ENCODE measurements around the gene KIRREL3. TPM values are rescaled to one million over a fixed set of nuclear protein-coding genes. Genes with fewer than 3 reads are reported as not detected.

The KIRREL3 gene
- total RNA-seq, 5 donors from 2014 or later (not counting 1 experiment from before 2014, with no cell fraction given) = not detected

DNA sequence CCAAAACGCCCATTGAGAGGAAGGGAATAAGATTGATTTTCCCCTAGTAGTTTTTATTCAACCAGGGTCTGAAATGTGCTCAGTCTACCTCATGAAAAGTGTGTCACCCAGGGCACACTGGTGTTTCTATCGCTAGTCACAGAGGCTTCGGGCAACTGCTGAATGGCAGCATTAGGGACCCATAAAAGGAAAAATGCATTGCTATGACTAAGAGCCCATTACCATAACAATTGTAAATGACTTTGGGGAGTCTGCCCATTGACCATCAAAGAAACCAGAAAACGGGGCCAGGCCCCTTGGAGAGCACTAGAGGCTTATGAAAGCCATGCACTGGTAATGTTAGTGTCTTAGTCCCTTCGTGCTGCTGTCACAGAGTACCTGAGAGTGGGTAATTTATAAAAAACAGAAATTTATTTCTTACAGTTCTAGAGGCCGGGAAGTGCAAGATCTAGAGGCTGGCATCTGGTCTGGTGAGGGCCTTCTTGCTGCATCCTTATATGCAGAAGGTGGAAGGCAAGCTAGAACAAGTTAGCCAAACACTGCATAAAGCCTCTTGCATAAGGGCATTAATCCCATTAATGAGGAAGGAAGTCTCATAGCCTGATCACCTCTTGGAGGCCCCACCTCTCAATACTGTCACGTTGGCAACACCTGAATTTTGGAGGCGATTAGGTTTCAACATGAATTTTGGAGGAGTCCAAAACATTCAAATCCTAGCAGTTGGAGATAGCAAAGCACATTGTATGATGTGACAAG, 338.4 kb downstream of the KIRREL3 start:
- no peaks in the 10 kb centered on the region for H3K4me1 Mint-ChIP-seq
- ChIA-PET CTCF (no interaction called here), POLR2A (no interaction called here)
- Histone ChIP-seq H3K9me3 (no peaks in the 10 kb centered on the region), H3K27ac (ENCODE audit: low read length) (no peak overlapping the region), H3K4me3 (ENCODE audit: control insufficient read depth in 1 of 2, extremely low read depth in 1 of 2, low read length in 1 of 2) (no peak overlapping the region), H3K36me3 (ENCODE audit: control insufficient read depth in 2 of 2, extremely low read depth in 1 of 2, insufficient read depth in 1 of 2, low read length in 1 of 2) (no peaks in the 10 kb centered on the region), H3K4me1 (ENCODE audit: control insufficient read depth in 1 of 2, extremely low read depth in 1 of 2, insufficient read depth in 2 of 2, low read length in 2 of 2) (no peaks in the 10 kb centered on the region), H3K27me3 (replicated peaks in 1 of 2; ENCODE audit: control insufficient read depth in 2 of 2, extremely low read depth in 1 of 2, insufficient read depth in 2 of 2, low read length in 1 of 2) (peaks cover 0 to 2% of the 10 kb centered on the region in 2 experiments)
- no peak overlapping the region for H3K4me3 Mint-ChIP-seq
- DNase-seq (no peak), ATAC-seq (replicated peaks in 1 of 4) (no peak)
- H3K27me3 Mint-ChIP-seq = peaks cover 4 to 15% of the 10 kb centered on the region in 2 donors
- peaks cover 0 to 3% (median 0%) of the 10 kb centered on the region in 3 donors for H3K9me3 Mint-ChIP-seq
- no peak overlapping the region for H3K27ac Mint-ChIP-seq
- 58% methylated on average over 4 of the region's 8 CpGs for WGBS (ENCODE audit: insufficient coverage)
- H3K36me3 Mint-ChIP-seq = no peaks in the 10 kb centered on the region

DNA sequence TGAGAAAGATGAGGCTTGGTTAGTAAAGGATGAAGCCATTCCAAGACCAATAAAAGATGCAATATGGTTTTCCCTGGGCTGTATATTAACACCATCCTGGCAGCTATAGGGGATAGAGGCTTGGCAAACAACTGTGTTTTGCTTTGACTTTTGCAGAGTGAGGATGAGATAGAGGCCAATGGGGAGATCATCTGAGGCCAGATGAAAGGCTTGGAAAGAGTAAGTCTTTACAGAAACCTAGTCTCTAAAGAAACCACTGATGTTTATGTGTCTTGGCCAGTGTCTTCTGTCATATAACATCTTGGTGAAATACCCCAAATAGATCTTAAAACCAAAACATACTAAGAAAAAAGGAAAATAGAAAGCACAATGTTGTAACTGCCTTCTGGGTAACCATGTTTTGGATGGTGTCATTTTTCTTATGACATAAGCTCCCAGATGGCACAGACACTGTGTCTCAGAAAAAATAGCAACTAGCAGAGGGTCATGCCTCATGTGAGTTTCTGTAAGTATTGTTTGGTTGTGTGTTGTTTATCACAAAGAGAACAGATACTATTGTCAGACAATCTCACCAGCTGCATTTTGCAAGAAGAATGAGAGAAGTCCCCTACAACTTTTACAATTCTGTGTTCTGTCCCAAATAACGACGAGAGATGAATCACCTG, 339.7 kb downstream of the KIRREL3 start:
- no peaks in the 10 kb centered on the region for H3K36me3 ChIP-seq (ENCODE audit: control insufficient read depth in 2 of 2, extremely low read depth in 1 of 2, insufficient read depth in 1 of 2, low read length in 1 of 2)
- CTCF ChIA-PET = no interaction called here
- Mint-ChIP-seq H3K9me3 (peaks cover 0 to 3% (median 0%) of the 10 kb centered on the region in 3 donors), H3K36me3 (no peaks in the 10 kb centered on the region), H3K27ac (no peak overlapping the region), H3K27me3 (peaks cover 3 to 9% of the 10 kb centered on the region in 2 donors), H3K4me1 (no peaks in the 10 kb centered on the region), H3K4me3 (no peak overlapping the region)
- H3K27me3 ChIP-seq (replicated peaks in 1 of 2; ENCODE audit: control insufficient read depth in 2 of 2, extremely low read depth in 1 of 2, insufficient read depth in 2 of 2, low read length in 1 of 2) = peaks cover 0 to 2% of the 10 kb centered on the region in 2 experiments
- DNase-seq (no peak), ATAC-seq (replicated peaks in 1 of 4) (no peak)
- no peaks in the 10 kb centered on the region for H3K9me3 ChIP-seq
- WGBS (ENCODE audit: insufficient coverage) = no CpG with 5 or more reads among the region's 2 CpGs
- no peak overlapping the region for H3K4me3 ChIP-seq (ENCODE audit: control insufficient read depth in 1 of 2, extremely low read depth in 1 of 2, low read length in 1 of 2)
- H3K27ac ChIP-seq (ENCODE audit: low read length) = no peak overlapping the region
- H3K4me1 ChIP-seq (ENCODE audit: control insufficient read depth in 1 of 2, extremely low read depth in 1 of 2, insufficient read depth in 2 of 2, low read length in 2 of 2) = no peaks in the 10 kb centered on the region
- POLR2A ChIA-PET = no interaction called here

GRCh38 chr11:126660321-126660720, 340.2 kb downstream of the KIRREL3 start:
- no peaks in the 10 kb centered on the region for H3K36me3 ChIP-seq (ENCODE audit: control insufficient read depth in 2 of 2, extremely low read depth in 1 of 2, insufficient read depth in 1 of 2, low read length in 1 of 2)
- no peaks in the 10 kb centered on the region for H3K4me1 Mint-ChIP-seq
- POLR2A ChIA-PET = no interaction called here
- no peaks in the 10 kb centered on the region for H3K4me1 ChIP-seq (ENCODE audit: control insufficient read depth in 1 of 2, extremely low read depth in 1 of 2, insufficient read depth in 2 of 2, low read length in 2 of 2)
- 90% methylated on average over 3 of the region's 5 CpGs for WGBS (ENCODE audit: insufficient coverage)
- H3K27ac Mint-ChIP-seq = no peak overlapping the region
- H3K9me3 Mint-ChIP-seq = peaks cover 0 to 3% (median 0%) of the 10 kb centered on the region in 3 donors
- CTCF ChIA-PET = no interaction called here
- H3K27me3 ChIP-seq (replicated peaks in 1 of 2; ENCODE audit: control insufficient read depth in 2 of 2, extremely low read depth in 1 of 2, insufficient read depth in 2 of 2, low read length in 1 of 2) = peaks cover 0 to 2% of the 10 kb centered on the region in 2 experiments
- H3K27ac ChIP-seq (ENCODE audit: low read length) = no peak overlapping the region
- no peaks in the 10 kb centered on the region for H3K36me3 Mint-ChIP-seq
- DNase-seq (no peak), ATAC-seq (replicated peaks in 1 of 4) (no peak)
- H3K9me3 ChIP-seq = no peaks in the 10 kb centered on the region
- no peak overlapping the region for H3K4me3 ChIP-seq (ENCODE audit: control insufficient read depth in 1 of 2, extremely low read depth in 1 of 2, low read length in 1 of 2)
- no peak overlapping the region for H3K4me3 Mint-ChIP-seq
- peaks cover 5 to 13% of the 10 kb centered on the region in 2 donors for H3K27me3 Mint-ChIP-seq

DNA sequence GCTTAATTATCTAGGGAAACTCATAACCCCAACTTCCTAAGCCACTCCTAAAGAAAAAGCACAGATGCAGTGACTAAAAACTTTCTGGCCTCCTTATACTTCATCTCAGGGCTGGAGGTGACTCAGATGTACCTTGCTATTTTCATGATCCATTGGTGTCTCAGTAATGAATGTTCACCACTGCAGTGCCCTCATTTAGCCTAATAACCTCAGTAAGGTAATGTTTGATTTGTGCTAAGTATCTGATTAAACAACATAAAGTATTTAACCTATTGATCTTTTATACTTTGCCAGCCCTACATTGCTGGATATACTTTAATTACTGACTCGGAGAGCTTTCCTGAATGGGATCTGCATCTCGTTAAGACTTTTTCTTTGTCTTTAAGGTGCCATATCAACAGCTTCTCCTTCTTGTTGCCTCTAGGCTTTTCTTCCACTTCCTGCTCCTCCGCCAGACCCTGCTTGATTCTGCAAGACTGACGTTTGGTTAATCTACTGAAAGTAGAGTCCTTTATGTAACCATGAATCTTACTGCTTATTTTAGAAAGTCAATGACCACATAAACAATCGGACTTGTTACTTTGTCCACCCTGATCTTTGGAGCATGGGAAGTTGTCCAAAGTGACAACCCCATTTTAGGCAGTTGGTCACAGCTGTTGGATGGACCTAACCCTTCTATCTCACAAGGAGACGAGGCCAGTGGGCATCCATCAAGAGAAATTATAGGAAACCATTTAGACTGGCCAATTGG, 342.1 kb downstream of the KIRREL3 start:
- Mint-ChIP-seq H3K27me3 (peaks cover 8 to 16% of the 10 kb centered on the region in 2 donors), H3K4me3 (no peak overlapping the region), H3K36me3 (no peaks in the 10 kb centered on the region), H3K9me3 (peaks cover 0 to 3% (median 0%) of the 10 kb centered on the region in 3 donors), H3K4me1 (no peaks in the 10 kb centered on the region), H3K27ac (no peak overlapping the region)
- Histone ChIP-seq H3K4me3 (ENCODE audit: control insufficient read depth in 1 of 2, extremely low read depth in 1 of 2, low read length in 1 of 2) (no peak overlapping the region), H3K27ac (ENCODE audit: low read length) (no peak overlapping the region), H3K9me3 (no peaks in the 10 kb centered on the region), H3K36me3 (ENCODE audit: control insufficient read depth in 2 of 2, extremely low read depth in 1 of 2, insufficient read depth in 1 of 2, low read length in 1 of 2) (no peaks in the 10 kb centered on the region), H3K27me3 (replicated peaks in 1 of 2; ENCODE audit: control insufficient read depth in 2 of 2, extremely low read depth in 1 of 2, insufficient read depth in 2 of 2, low read length in 1 of 2) (peaks cover 0 to 5% of the 10 kb centered on the region in 2 experiments), H3K4me1 (ENCODE audit: control insufficient read depth in 1 of 2, extremely low read depth in 1 of 2, insufficient read depth in 2 of 2, low read length in 2 of 2) (no peaks in the 10 kb centered on the region)
- no peak for DNase-seq
- ATAC-seq (replicated peaks in 1 of 4) = no peak
- CTCF ChIA-PET = no interaction called here
- POLR2A ChIA-PET = no interaction called here
- 63% methylated on average over 1 of the region's 6 CpGs for WGBS (ENCODE audit: insufficient coverage)

GRCh38 chr11:126655807-126656128, 344.8 kb downstream of the KIRREL3 start:
- ATAC-seq (replicated peaks in 1 of 4) (no peak), DNase-seq (no peak)
- Mint-ChIP-seq H3K27me3 (peaks cover 6 to 21% of the 10 kb centered on the region in 2 donors), H3K4me3 (no peak overlapping the region), H3K4me1 (no peaks in the 10 kb centered on the region), H3K36me3 (no peaks in the 10 kb centered on the region), H3K9me3 (no peaks in the 10 kb centered on the region), H3K27ac (no peak overlapping the region)
- H3K4me3 ChIP-seq (ENCODE audit: control insufficient read depth in 1 of 2, extremely low read depth in 1 of 2, low read length in 1 of 2) = no peak overlapping the region
- ChIA-PET POLR2A (interaction anchor here in 1 of 2 donors (0.6 kb wide), 1 partner anchor 409 kb away, joined by 3 read pairs; no protein-coding TSS in a partner anchor), CTCF (interaction anchor here in 1 of 2 donors (0.6 kb wide), 1 partner anchor 977 kb away, joined by 5 read pairs; no protein-coding TSS in a partner anchor)
- no peaks in the 10 kb centered on the region for H3K9me3 ChIP-seq
- peaks cover 0 to 10% of the 10 kb centered on the region in 2 experiments for H3K27me3 ChIP-seq (replicated peaks in 1 of 2; ENCODE audit: control insufficient read depth in 2 of 2, extremely low read depth in 1 of 2, insufficient read depth in 2 of 2, low read length in 1 of 2)
- no peaks in the 10 kb centered on the region for H3K4me1 ChIP-seq (ENCODE audit: control insufficient read depth in 1 of 2, extremely low read depth in 1 of 2, insufficient read depth in 2 of 2, low read length in 2 of 2)
- H3K27ac ChIP-seq (ENCODE audit: low read length) = no peak overlapping the region
- H3K36me3 ChIP-seq (ENCODE audit: control insufficient read depth in 2 of 2, extremely low read depth in 1 of 2, insufficient read depth in 1 of 2, low read length in 1 of 2) = no peaks in the 10 kb centered on the region
- 67% methylated on average over 1 of the region's 2 CpGs for WGBS (ENCODE audit: insufficient coverage)
